Ovary (tissue), 9 donors: ENCODE measurements around the gene IDI1. TPM values are rescaled to one million over a fixed set of nuclear protein-coding genes. Genes with fewer than 3 reads are reported as not detected.

ENCODE experiments used
- DNase-seq, 5 donors: peaks; one replicate each; pipeline ENCODE4 v3.0.0-alpha.2; 2019 to 2020
- H3K27ac ChIP-seq, 2 donors: fragments of 200-600 bp; one replicate each; pipeline versions ENCODE4 v1.5.1 to v1.8.0; 2019 to 2022
- H3K27me3 ChIP-seq: fragments of 200-600 bp; one replicate; pipeline ENCODE4 v1.8.0; 2022
- H3K36me3 ChIP-seq: fragments of 200-600 bp; sonication (generic); one replicate; pipeline ENCODE4 v1.5.1; 2019
- H3K4me1 ChIP-seq: one replicate; pipeline ENCODE4 v1.8.1; 2013; ENCODE audit warnings: mild to moderate bottlenecking, moderate library complexity; ENCODE audit not compliant: insufficient read depth
- H3K4me3 ChIP-seq: fragments of 200-600 bp; sonication (generic); one replicate; pipeline ENCODE4 v1.5.1; 2017
- H3K9me3 ChIP-seq, 2 donors: fragments of 200-600 bp in 1 of 2; sonication (generic) in 1 of 2; one replicate each; pipeline versions ENCODE4 v1.5.1 to v1.8.1; 2013 to 2019; ENCODE audit warnings: mild to moderate bottlenecking in 1 of 2, moderate library complexity in 1 of 2
- CTCF ChIP-seq, 3 donors: fragments of 450-650 bp in 2 of 3; fragments of 200-600 bp in 1 of 3; IDR thresholded peaks; one replicate each; pipeline versions ENCODE4 v1.5.1 to v1.8.0; 2016 to 2022; ENCODE audit warnings: antibody characterized with exemption in 3 of 3, mild to moderate bottlenecking in 1 of 3
- EP300 ChIP-seq: sonication (generic); formaldehyde crosslinking; IDR thresholded peaks from one replicate; pipeline ENCODE4 v1.6.1; 2017; ENCODE audit warnings: antibody characterized with exemption
- POLR2A ChIP-seq: fragments of 450-650 bp; IDR thresholded peaks from one replicate; pipeline ENCODE4 v1.6.1; 2017; ENCODE audit warnings: antibody characterized with exemption, mild to moderate bottlenecking, moderate library complexity
- WGBS, 3 donors: extraction: QIAGEN DNeasy Blood & Tissue Kit in 1 of 3; methylation state at CpG; one replicate each; pipeline versions ENCODE4 v1.1.5 to v1.1.7; 2013 to 2017; 5-methylcytosine and 5-hydroxymethylcytosine counted together
- intact Hi-C, 4 donors: fragments of 100-400 bp; cut with DNase I; formaldehyde crosslinking; loops; one replicate each; pipeline versions ENCODE4 v1.11.0 to v1.15.1; 2022 to 2023
- polyA plus RNA-seq, 2 donors: library from polyadenylated mRNA; stranded (reverse); fragments of 200-250 nt in 1 of 2; fragments of 350-450 nt in 1 of 2; fragmentation: Illumina TruSeq in 1 of 2; extraction: RNeasy Lipid Tissue Mini Kit (QIAGEN cat#74804) in 1 of 2; gene quantifications; one replicate each; pipeline ENCODE4 v1.2.3, GENCODE V29; 2013 to 2014
- total RNA-seq, 7 donors: library from RNA; depleted of rRNA in 2 of 7; stranded (reverse); fragments of >200 nt in 2 of 7; fragmentation: NEBNext Ultra II Directional in 3 of 7; extraction: Animal tissue kit (Norgen Biotek cat#: 25700) in 3 of 7; gene quantifications; one replicate each; pipeline versions ENCODE4 v1.1.0 to v1.2.4, GENCODE V29; 2016 to 2023
- donor health status: DM: no; HTN: no; CAD: no; lungs with moderate emphysema.
- donor health status: DM: no; HTN: no; CAD: no.
- donor health status: Bipolar disorder and iron deficiency.
- donor health status: DM: yes; HTN: yes; CAD: no.
- donor health status: DM: no; HTN: no; CAD: no.
- donor health status: DM: yes; HTN: yes; CAD: no.

Gene IDI1
- total and polyA plus RNA-seq, 9 donors, result 17.3 to 99.0 (median 24.4) TPM

- intact Hi-C loops, result no loop called here
- Histone ChIP-seq H3K27ac (no peak overlapping the region), H3K4me3 (no peak overlapping the region), H3K4me1 (peaks cover 9% of the 10 kb centered on the region), H3K9me3 (no peaks in the 10 kb centered on the region), H3K36me3 (no peaks in the 10 kb centered on the region), H3K27me3 (no peaks in the 10 kb centered on the region)
- TF ChIP-seq CTCF (IDR thresholded peaks at IDR 0.05) (no peak), POLR2A (no peak), EP300 (no peak)
- 91 to 96% (median 94%) methylated on average over 6 of the region's 6 CpGs for WGBS, 3 donors
- no peak for DNase-seq
Measured at GRCh38 chr10:992467-992866, 56.5 kb downstream of the IDI1 start.

- TF ChIP-seq CTCF (IDR thresholded peaks at IDR 0.05) (no peak), POLR2A (no peak), EP300 (no peak)
- H3K27ac ChIP-seq, result no peak overlapping the region
- no peak overlapping the region for H3K4me3 ChIP-seq
- 89 to 93% (median 92%) methylated on average over 6 of the region's 6 CpGs for WGBS, 3 donors
- no peaks in the 10 kb centered on the region for H3K9me3 ChIP-seq
- H3K36me3 ChIP-seq, result no peaks in the 10 kb centered on the region
- peaks cover 12% of the 10 kb centered on the region for H3K4me1 ChIP-seq
- DNase-seq, result no peak
- intact Hi-C loops, result no loop called here
- no peaks in the 10 kb centered on the region for H3K27me3 ChIP-seq
Measured at GRCh38 chr10:990808-991207, 58.1 kb downstream of the IDI1 start.

Other genes with a start within 250 kb of the IDI1 start
- gene LARP4B, start 117.4 kb downstream of the IDI1 start, total RNA-seq, result 10 to 100 TPM; 32.9 to 77.8 (median 56.2) TPM
- gene LARP4B, start 117.4 kb downstream of the IDI1 start, polyA plus RNA-seq, result 10 to 100 TPM; 14.4 to 21.1 TPM
- gene GTPBP4, start 60.7 kb downstream of the IDI1 start, total RNA-seq, result 10 to 100 TPM; 17.9 to 44.7 (median 30.5) TPM
- 10 to 100 TPM; 18.4 to 32.7 TPM for gene GTPBP4, start 60.7 kb downstream of the IDI1 start, polyA plus RNA-seq
- not detected for gene IDI2, start 23.3 kb downstream of the IDI1 start, total RNA-seq
- gene IDI2, start 23.3 kb downstream of the IDI1 start, polyA plus RNA-seq, result not detected
- 10 to 100 TPM in 5 of 7 donors, 1 to 10 TPM in 2; 7.6 to 20.0 (median 15.6) TPM for gene WDR37, start 7.3 kb upstream of the IDI1 start, total RNA-seq
- gene WDR37, start 7.3 kb upstream of the IDI1 start, polyA plus RNA-seq, result 10 to 100 TPM in 1 of 2 donors, 1 to 10 TPM in 1; 6.6 to 12.8 TPM